ENCODE results near the gene NGEF.
"Not testable (repeated sequence)": the region's sequence is repeated elsewhere in the genome, so short reads cannot be mapped to it uniquely, and the experiment has no call there.

NGEF gene

GRCh38 chr2:233013027-233013461, at the start of gene NGEF:
Gene NGEF, minus strand, starts transcription at chr2:233013256. Its CDS starts 38,366 bp downstream, at chr2:232974890.
- DNase-seq (ENCODE audit: low read depth) = no peak

DNA sequence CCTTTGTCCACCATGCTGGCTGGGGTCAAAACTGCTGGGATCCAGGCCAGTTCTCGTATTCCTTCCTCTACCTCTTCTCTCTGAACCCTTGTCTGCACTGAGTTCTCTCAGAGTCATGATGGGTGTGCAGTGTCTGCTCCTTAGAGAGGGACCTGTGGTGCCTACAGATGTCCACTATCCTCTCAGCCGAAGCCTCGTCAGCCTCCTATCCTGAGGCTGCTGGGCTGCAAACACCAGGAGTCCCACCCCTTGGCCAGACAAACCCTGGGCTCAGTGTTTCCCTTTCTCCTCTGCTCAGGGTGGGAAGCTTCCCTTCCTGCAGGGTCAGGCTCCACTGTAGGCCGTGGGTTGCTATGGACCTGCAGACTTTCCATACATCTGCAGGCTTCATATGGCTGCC, 49.4 kb upstream of the NGEF start:
- DNase-seq (ENCODE audit: low read depth) = no peak

GRCh38 chr2:233061591-233062450, 48.8 kb upstream of the NGEF start:
- no peak for DNase-seq (ENCODE audit: low read depth)

DNA sequence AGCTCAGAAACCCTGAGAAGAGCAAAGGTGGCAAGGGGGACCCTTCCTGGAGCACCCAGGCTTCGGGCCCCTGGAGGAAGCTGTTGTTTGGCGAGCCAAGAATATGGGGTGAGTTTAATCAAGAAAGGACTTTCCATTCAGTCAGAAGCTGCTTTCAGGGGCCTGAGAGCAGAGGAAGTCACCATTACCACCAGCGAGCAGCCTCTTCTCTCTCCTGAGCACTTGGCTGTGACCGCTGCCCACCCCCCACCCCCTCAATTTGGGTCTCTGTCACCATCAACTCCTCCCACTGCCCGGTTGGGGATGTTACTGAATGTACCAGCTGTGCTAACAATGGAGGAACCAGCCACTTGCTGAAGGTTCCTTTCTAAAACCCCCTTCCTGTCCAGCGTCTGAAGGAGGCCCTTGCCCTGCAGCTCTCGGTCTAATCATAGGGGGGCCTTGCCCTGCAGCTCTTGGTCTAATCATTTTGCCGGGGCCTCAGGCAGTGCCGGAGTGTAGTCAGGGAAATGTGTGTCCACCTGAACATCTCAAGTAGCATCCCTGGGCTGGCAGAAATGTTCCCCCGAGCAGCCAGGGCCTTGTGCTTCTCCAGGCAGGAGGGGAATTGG, 48.0 kb upstream of the NGEF start:
- DNase-seq (ENCODE audit: low read depth) = no peak

- DNase-seq (ENCODE audit: low read depth) = no peak
These were observed 47.5 kb upstream of the NGEF start for GRCh38 chr2:233060501-233060979.

DNA sequence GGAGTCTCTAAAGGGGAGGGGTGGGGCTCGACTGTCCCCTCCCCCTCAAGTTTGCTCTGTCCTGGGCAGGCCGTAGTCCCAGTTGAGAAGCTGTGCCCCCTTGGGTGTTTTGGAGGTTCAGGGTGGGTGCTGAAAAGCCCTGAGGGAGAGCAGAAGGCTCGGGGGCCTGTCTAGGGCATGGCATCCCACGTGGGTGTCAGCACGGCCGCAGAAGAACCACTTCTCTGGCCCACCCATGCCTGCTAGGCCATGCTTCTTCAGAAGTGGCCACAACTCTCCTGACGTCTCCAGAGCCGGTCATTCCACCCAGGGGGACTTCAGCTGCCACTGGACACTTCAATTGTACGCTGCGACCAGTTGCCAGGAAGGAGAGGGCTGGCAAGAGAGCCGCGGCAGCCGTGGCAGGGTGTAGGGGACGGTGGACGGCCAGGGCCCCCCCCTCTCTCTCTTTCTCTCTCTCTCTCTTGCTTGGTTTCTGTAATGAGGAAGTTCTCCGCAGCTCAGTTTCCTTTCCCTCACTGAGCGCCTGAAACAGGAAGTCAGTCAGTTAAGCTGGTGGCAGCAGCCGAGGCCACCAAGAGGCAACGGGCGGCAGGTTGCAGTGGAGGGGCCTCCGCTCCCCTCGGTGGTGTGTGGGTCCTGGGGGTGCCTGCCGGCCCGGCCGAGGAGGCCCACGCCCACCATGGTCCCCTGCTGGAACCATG, 46.9 kb upstream of the NGEF start, which contains the start of gene INPP5D:
Gene INPP5D (plus strand): TSS at position 546 of the 704 bp plus-strand sequence. CDS start 137 bp downstream, at position 683.
- DNase-seq (ENCODE audit: low read depth) = peak; percentile 47

DNA sequence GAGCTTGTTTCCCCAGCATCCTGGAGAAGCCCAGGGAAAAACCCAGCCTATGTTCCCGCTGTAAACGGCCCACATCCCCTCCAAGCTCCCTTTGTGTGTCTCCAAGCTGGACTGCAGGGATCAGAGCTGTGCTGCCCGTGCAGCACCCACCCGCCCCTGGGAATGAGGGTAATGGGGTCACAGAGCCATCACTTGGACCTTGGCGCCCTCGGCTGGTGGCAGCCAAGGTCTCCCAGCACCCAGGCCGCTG, 46.4 kb upstream of the NGEF start:
- no peak for DNase-seq (ENCODE audit: low read depth)

DNA sequence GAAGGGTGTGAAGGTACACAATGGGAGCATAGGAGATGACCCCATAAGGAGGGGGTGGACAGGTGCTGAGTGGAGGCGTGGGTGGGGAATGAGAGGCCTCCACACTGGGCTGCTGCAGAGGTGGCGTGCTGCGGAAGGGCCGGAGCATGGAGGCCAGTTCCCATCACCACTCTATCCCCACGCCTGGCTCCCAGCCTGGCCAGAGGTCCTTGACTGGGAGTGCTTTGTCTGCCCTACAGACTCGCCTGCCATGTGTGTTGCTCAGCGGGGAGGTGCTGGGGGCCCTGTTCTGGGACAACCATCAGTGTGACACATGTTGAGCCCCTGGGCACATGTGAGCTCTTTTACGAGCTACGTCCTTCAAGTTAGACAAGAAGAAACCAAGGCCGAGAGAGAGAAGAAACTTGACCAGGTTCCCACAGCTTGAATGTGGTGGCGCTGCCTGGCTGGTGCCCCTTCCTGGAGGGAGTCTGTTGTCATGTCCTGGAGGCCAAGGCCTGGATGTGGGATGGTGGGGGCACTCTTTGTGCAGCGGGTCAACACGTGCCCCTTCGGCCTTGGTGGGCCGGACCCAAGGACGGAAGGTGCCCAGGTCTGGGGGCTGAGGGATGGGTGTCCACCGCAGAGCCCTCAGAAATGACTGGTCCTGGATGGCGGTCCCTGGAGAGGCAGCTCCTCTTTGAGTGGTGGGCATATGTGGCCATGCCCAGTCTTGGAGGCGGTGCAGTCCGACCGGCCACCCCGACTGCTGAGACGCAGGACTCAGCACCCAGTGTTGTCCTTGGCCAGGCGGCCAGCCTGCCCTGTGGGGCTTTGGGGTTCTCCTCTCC, 45.9 kb upstream of the NGEF start:
- DNase-seq (ENCODE audit: low read depth) = no peak

GRCh38 chr2:233056961-233057605, 44.0 kb upstream of the NGEF start:
- no peak for DNase-seq (ENCODE audit: low read depth)

GRCh38 chr2:233055362-233055761, 42.3 kb upstream of the NGEF start:
- DNase-seq (ENCODE audit: low read depth) = no peak

DNA sequence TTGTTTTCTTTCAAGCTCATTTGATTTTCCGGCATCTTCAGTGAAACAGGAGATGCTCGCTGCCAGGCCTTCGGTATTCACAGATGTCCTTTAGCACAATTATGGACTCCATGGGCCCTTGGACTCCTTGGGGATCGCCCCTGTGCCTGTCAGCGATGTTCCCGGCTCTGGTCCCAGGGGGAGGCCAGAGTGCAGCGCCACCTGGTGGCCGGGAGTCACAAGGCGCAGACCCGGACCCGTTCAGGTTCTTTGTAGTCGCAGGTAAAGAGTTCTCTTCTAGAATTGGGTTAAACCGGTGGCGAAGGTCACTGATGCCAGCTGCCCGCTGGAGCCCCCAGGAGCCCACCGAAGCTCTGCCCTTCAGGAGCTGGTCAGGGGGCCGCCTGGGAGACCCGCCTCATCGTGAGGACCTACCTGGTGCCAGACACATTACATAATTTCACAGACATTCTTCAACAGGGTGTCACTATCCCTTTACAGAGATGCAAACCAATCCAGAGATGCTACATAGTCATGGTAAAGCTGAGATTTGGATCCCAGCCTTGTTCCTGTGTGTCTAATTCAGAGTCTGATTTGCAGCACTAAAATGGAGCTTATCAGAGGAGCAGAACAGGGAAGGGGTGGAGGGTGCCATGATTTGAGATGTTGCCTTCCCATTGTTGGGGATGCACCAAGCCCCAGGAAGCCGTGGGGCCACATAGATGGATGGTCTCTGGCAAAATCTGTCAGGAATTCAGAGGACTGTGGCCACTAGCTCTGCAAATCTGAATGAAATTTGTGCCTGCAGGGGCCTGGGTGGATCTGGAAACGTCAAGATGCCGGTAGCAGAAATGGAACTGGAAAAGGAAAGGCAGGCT, 41.1 kb upstream of the NGEF start:
- peak; percentile 60 for DNase-seq (ENCODE audit: low read depth)

DNA sequence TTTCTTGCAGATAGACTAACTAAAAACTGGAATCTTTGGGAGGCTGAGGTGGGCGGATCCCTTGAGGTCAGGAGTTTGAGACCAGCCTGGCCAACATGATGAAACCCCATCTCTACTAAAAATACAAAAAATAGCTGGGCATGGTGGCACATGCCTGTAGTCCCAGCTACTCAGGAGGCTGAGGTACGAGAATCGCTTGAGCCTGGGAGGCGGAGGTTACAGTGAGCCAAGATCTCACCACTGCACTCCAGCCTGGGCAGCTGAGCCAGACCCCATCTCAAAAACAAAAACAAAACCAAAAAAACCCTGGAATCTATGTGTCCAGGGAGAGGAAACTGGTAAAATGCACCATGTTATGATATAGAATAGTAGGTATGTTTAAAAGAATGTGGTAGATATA, 39.5 kb upstream of the NGEF start:
- not testable (repeated sequence) for DNase-seq (ENCODE audit: low read depth)

DNA sequence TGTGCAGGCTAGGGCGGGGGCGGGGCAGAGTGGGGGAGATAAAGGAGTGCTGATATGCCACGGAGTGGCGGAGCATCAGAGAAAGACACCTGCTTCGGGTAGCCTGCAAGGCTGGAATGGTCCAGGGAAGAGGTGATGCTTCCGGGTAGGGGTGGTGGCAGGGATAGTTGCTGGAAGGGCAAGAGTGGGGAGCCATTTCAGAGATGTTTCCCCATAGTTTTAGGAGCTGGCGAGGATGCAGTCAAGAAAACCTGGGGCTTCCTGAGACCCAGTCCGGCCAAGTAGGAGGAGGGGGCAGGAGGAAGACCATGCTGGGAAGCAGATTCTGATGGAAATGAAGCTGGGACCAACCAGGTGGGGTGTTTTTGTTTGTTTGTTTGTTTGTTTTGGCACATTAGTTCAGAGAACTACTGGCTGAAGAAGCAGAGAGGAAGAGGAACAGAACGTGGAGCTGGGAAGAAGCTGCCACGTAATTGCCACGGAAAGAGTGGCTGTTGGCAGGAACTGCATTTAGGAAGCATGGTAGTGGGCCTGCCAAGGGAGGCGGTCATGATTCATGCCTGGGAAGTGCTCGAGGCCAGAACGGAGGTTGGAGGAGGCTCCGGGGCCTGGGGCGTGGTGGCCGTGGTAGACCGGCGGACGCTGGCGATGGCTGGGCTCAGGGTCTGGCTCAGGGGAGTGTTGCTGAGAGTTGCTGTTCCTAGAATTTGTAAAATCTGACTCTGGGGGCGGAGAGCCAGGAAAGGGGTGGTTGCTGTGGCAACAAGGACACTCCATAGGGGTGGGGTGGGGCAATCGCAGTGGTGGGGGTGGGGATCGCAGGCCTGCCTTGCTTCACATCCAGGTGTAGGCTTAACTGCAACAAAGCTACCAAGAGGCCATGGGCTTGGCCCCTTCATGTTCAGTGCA, 38.4 kb upstream of the NGEF start:
- DNase-seq (ENCODE audit: low read depth) = no peak

GRCh38 chr2:233049194-233049761, 36.2 kb upstream of the NGEF start:
- DNase-seq (ENCODE audit: low read depth) = no peak

DNA sequence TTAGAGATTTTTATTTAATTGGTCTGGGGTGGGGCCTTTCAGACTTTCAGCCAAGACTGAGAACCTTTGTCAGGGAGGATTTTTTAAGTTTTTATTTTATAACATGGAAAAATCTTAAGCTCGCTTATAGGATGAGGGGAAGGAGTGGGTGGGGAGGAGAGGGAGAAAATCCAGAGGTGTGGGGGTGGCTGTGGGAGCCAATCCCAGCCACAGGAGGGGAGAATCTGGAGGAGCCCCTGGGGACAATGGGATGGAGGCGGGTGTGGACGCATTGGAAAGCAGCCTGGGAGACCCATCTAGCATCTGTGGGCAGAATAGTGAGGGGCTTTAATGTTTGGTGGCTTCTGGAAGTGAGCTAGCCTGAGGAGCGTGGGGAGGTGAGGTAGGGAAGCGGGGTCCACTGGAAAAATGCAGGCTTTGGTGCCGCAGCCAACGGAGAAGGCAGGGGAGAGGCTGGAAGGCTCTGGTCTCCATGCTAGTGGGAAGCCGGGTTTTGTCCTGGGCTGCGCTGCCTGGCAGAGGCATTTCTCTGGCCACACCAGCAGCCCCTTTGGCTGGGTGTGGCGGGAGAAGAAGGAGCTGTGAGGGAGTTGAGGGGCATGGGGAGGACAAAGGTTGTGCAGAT, 35.6 kb upstream of the NGEF start:
- no peak for DNase-seq (ENCODE audit: low read depth)

DNA sequence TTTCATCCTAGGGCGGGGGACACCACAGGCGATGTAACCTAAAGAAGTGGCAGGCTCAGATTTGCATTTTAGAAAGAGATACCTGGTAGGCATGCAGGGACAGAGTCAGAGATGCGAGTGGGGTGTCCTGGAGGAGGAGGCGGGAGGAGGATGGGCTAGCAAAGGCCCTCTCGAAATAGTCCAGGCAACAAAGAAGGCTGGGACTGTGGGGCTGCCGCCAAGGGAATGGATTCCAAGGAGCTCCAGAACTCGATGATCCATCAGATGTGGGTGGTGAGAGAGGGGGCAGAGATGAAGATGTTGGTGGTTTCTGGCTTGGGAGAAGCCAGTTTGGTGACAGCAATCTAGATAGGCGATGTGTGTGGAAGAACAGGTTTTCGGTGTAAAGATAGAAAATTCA, 34.6 kb upstream of the NGEF start:
- no peak for DNase-seq (ENCODE audit: low read depth)

DNA sequence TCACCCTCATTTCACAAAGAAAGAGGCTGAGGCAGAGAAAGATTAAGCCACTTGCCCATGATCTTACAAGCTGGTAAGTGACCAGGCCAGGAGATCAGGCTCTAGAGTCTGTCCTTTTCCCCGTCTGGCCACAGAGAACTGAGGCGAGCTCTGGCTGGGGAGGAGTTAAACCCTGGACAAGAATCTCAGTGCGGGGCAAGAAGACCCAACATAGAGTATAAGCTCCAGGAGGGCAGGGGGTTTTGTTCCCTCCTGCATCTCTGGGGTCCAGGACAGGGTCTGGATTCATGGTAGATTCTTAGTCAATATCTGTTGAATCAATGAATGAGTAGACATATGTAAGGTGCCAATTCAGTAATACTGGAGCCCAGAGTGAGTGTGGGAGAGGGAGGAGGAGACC, 34.1 kb upstream of the NGEF start:
- DNase-seq (ENCODE audit: low read depth) = no peak

DNA sequence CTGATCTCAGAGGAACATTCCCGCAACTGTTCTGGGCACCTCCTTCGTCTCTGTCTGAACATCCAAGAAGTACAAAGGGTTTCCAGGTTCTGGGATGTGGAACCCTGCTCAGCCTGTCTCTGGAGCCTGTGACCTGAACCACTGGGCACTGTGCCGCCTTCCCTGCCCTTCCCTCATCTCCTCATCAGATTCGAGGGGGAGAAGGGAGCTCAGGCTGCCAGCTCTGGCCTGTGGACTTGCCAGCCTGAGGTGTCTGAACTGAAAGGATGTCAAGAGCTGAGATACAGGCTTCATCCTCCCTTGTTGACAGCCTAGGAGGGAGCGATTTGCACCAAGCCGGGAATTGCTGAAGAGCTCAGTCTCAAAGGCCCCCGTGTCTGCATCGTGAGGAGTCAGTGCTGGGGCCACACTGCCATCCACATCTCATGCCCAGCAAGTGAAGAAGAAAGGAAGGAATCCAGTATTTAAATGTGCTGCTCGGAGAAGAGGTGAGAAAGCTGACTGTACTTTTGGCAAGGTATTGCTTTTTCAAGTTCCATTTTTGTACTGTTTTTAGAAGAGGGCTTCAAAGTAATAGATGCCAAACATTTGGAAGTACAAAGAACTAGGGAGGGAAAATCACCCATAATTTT, 32.0 kb upstream of the NGEF start:
- no peak for DNase-seq (ENCODE audit: low read depth)
